Dedifferentiated amniotic fluid mesenchymal stem cell (primary cell): ENCODE results near the gene POGLUT3.

ENCODE experiments used
- DNase-seq: peaks from one replicate; pipeline ENCODE4 v3.0.0-alpha.2; 2016; ENCODE audit errors: extremely low spot score

POGLUT3 gene

GRCh38 chr11:108500169-108500568 is 2.0 kb upstream of the POGLUT3 start:
- DNase-seq: no peak

- DNase-seq: no peak
These were observed 728 bp upstream of the POGLUT3 start for GRCh38 chr11:108498816-108499408.

GRCh38 chr11:108497317-108498045 is 703 bp downstream of the POGLUT3 start:
- peak; percentile 98 for DNase-seq

GRCh38 chr11:108496643-108497256 is 1.4 kb downstream of the POGLUT3 start:
- peak; percentile 21 for DNase-seq

GRCh38 chr11:108495326-108495725 is 2.9 kb downstream of the POGLUT3 start:
- no peak for DNase-seq

- DNase-seq: no peak
These were observed 4.0 kb downstream of the POGLUT3 start for GRCh38 chr11:108494182-108494581.

DNA sequence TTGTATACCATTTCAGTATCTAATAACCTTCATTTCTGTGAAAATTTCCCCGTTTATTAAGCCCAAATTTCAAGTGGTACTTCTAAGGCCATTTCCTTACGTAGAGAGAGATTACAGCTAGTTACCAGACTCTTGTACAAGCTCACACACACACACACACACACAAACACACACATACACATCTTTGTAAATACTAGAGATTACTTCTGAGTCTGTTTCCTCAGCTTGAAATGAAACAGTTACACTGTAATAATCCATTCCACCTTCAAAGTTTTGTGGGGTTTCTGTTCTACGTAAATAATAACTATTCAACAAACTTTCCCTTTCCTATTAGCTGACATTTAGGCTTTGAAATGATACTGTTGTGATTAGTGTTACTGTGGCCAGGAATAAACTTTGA is 6.2 kb downstream of the POGLUT3 start:
- DNase-seq: no peak

DNA sequence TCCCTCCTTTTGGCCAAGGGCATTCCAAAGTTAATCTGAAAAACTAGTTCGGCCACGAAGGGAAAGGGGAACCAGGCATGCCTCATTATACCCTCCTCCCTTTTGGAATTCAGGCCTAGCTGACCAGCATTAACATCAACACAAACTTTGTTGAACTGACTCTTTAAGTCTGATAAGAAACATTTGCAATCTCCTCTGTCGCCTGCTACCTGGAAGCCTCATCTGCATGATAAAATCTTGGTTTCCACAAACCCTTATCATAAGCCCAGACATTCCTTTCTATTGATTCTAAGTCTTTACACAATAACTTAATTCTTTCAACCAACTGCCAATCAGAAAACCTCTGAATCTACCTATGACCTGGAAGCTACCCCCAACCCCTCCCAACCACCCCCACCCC is 11.4 kb downstream of the POGLUT3 start:
- no peak for DNase-seq

- no peak for DNase-seq
These were observed 11.9 kb downstream of the POGLUT3 start for GRCh38 chr11:108486331-108486730.

- DNase-seq: no peak
These were observed 15.0 kb downstream of the POGLUT3 start for GRCh38 chr11:108483163-108483562.

- no peak for DNase-seq
These were observed 23.3 kb downstream of the POGLUT3 start for GRCh38 chr11:108474664-108475463.

DNA sequence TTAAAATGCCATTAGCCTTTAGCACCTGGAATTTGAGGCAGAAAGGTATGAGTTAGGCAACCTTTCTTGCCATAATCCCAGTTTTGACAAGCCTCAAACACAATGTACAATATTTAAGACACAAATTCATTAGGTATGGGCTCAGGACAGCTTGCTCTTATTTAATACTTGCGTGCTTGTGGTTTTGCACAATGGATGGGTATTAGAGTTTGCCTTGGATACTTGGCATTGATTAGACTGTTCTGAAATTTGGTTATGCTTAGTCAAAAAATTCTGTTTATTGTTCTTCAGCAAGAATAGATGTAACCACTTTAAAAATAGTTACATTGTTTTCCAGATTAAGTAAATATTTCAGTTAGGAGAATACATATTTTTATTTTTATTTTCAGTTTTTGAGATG is 25.5 kb downstream of the POGLUT3 start:
- DNase-seq: no peak

GRCh38 chr11:108468478-108468864 is 29.7 kb downstream of the POGLUT3 start:
- no peak for DNase-seq

GRCh38 chr11:108467091-108467823 is 30.9 kb downstream of the POGLUT3 start, which contains the start of gene C11orf65:
Gene C11orf65, minus strand, starts transcription at chr11:108467529. Its CDS starts 5,970 bp downstream, at chr11:108461559.
- peak; percentile 98 for DNase-seq

GRCh38 chr11:108466405-108466804 is 31.8 kb downstream of the POGLUT3 start:
- DNase-seq: no peak

GRCh38 chr11:108453207-108453835 is 44.9 kb downstream of the POGLUT3 start:
- DNase-seq: no peak
